ENCODE measurements around the gene FLRT1. TPM values are rescaled to one million over a fixed set of nuclear protein-coding genes. Genes with fewer than 3 reads are reported as not detected.

Gene FLRT1
- total RNA-seq, 4 donors from 2014 or later = 0.08 to 0.62 (median 0.15) TPM; not detected in 1

DNA sequence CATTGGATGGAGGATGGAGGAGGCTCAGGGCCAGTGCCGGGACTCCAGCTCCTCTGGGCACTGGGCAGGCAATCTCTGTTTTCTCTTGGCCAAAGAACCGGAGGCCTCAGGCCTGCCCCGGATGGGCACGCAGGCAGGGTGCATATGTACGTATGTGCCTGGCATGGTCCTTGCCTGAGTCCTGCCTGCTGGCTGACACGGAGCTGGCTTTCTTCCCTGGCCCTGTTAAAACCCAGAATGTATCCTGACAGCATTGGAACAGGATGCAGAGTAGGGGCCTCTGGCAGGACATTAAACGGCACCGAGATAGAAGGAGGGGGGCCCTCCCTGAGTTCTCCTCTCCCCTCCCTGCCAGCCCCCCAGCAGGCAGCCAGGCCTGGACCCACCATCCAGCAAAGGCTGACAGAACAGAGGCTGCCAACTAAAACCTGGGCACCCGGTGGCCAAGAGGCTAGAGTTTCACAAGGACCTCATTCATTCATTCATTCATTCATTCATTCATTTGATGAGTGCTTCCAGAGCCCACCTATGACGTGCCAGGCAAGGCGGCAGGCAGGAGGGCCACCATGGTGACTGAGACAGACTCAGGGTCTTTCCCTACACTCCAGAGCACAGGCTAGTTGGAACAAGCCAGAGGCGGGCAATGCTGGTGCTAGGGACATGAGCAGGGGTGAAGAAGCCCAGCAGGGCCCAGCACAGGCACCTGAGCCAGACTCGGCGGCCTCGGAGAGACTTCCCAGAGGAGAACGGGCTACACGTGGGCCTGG is 28.8 kb downstream of the FLRT1 start:
- H3K4me3 ChIP-seq (ENCODE audit: low read depth, poor library complexity, severe bottlenecking) = no peak overlapping the region
- no peak for DNase-seq (ENCODE audit: low spot score in 2 of 2)
- no peak for TF ChIP-seq POLR2A (IDR thresholded peaks at IDR 0.05)
- TF ChIP-seq, protein P1, sequence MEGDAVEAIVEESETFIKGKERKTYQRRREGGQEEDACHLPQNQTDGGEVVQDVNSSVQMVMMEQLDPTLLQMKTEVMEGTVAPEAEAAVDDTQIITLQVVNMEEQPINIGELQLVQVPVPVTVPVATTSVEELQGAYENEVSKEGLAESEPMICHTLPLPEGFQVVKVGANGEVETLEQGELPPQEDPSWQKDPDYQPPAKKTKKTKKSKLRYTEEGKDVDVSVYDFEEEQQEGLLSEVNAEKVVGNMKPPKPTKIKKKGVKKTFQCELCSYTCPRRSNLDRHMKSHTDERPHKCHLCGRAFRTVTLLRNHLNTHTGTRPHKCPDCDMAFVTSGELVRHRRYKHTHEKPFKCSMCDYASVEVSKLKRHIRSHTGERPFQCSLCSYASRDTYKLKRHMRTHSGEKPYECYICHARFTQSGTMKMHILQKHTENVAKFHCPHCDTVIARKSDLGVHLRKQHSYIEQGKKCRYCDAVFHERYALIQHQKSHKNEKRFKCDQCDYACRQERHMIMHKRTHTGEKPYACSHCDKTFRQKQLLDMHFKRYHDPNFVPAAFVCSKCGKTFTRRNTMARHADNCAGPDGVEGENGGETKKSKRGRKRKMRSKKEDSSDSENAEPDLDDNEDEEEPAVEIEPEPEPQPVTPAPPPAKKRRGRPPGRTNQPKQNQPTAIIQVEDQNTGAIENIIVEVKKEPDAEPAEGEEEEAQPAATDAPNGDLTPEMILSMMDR (IDR thresholded peaks at IDR 0.05) = no peak
- WGBS, 2 donors = 74 to 77% methylated on average over 16 to 17 of the region's 17 CpGs
- intact Hi-C loops (cut with DNase I; ENCODE audit: low total_unique reads) = no loop called here

DNA sequence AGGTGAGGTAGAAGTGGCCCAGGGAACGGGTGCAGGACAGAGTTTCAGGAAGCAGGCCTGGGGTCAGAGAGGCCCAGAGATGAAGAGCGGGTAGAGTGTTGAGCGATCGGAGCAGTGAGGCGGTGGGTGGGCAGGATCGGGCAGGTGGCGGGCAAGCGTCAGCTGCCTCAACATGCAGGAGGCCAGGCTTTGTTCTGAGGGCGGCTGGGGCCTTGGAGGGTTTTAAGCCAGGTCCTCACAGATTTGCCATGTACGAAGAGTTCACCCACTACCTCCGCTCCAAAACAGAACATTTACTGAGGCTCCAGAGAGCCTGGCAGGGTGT is 29.4 kb downstream of the FLRT1 start:
- no peak overlapping the region for H3K4me3 ChIP-seq (ENCODE audit: low read depth, poor library complexity, severe bottlenecking)
- DNase-seq (ENCODE audit: low spot score in 2 of 2) = no peak
- intact Hi-C loops (cut with DNase I; ENCODE audit: low total_unique reads) = no loop called here
- TF ChIP-seq POLR2A (IDR thresholded peaks at IDR 0.05) = no peak
- TF ChIP-seq, protein P1 (IDR thresholded peaks at IDR 0.05) = no peak
- 92 to 93% methylated on average over 11 of the region's 11 CpGs for WGBS, 2 donors

GRCh38 chr11:64065712-64066111 is 30.0 kb downstream of the FLRT1 start:
- H3K4me3 ChIP-seq (ENCODE audit: low read depth, poor library complexity, severe bottlenecking) = no peak overlapping the region
- WGBS, 2 donors = 88 to 95% methylated on average over 10 of the region's 10 CpGs
- no peak for DNase-seq (ENCODE audit: low spot score in 2 of 2)
- intact Hi-C loops (cut with DNase I; ENCODE audit: low total_unique reads) = no loop called here
- TF ChIP-seq, protein P1 (IDR thresholded peaks at IDR 0.05) = no peak
- TF ChIP-seq POLR2A (IDR thresholded peaks at IDR 0.05) = no peak

- TF ChIP-seq POLR2A (IDR thresholded peaks at IDR 0.05) = no peak
- TF ChIP-seq, protein P1 (IDR thresholded peaks at IDR 0.05) = no peak
- no peak for DNase-seq (ENCODE audit: low spot score in 2 of 2)
- 74 to 80% methylated on average over 17 to 22 of the region's 26 CpGs for WGBS, 2 donors
- H3K4me3 ChIP-seq (ENCODE audit: low read depth, poor library complexity, severe bottlenecking) = no peak overlapping the region
- intact Hi-C loops (cut with DNase I; ENCODE audit: low total_unique reads) = no loop called here
These were observed 31.7 kb downstream of the FLRT1 start for GRCh38 chr11:64067230-64067993.

DNA sequence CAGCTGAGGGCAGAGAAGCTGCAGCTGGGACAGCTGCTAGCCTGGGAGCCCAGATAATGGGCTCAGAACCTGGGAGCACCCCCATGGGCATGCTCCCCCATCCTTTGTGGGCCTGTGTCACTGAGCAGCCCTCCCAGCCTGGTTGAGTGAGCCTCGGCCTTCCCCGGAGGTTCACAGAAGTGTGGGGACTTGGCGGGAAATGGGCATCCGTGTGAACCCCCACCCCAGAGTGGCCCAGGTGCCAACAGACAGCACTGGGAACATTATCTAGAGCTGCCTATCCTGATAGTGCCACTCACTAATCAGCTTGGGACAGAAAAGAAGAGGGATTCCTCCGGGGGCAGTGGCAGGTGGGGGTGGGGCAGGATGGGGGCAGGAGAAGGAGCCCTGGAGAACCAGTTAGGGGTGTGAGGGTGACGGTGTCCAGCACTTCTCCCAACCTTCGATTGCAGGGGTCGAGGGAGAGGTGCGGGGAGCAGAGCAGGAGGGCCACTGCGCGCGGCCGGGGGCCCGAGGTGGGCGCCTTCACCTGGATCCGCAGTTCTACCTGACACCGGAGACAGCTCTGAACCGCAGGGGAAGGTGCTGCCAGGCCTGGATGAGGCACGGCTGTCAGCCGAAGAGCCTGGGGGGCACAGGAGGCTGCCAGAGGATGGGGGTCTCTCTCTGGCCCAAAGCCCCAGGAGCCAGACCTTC is 33.1 kb downstream of the FLRT1 start:
- 93 to 95% methylated on average over 20 of the region's 20 CpGs for WGBS, 2 donors
- no peak for DNase-seq (ENCODE audit: low spot score in 2 of 2)
- TF ChIP-seq, protein P1 (IDR thresholded peaks at IDR 0.05) = no peak
- TF ChIP-seq POLR2A (IDR thresholded peaks at IDR 0.05) = no peak
- no peak overlapping the region for H3K4me3 ChIP-seq (ENCODE audit: low read depth, poor library complexity, severe bottlenecking)
- intact Hi-C loops (cut with DNase I; ENCODE audit: low total_unique reads) = no loop called here

All from lower leg skin (tissue), 4 donors.